Effector memory CD4-positive, alpha-beta T cell (primary cell): ENCODE measurements around the gene AKAP8L.
A peak's percentile ranks its signal among the peaks of the same experiment; 100 is the strongest.

Source experiments
- DNase-seq, 3 donors: peaks; one replicate each; pipeline ENCODE4 v3.0.0-alpha.2; 2020
- H3K27ac ChIP-seq: 2 replicates; pipeline ENCODE4 v1.7.0; 2013; ENCODE audit warnings: mild to moderate bottlenecking, low read length, moderate library complexity; ENCODE audit not compliant: insufficient read depth, poor library complexity, severe bottlenecking
- H3K27me3 ChIP-seq: replicated peaks from 2 replicates; pipeline ENCODE4 v1.7.0; 2013; ENCODE audit warnings: mild to moderate bottlenecking, low read length; ENCODE audit not compliant: insufficient read depth, control insufficient read depth, poor library complexity, severe bottlenecking
- H3K36me3 ChIP-seq: 2 replicates; pipeline ENCODE4 v1.7.0; 2013; ENCODE audit warnings: mild to moderate bottlenecking, low read length, moderate library complexity; ENCODE audit not compliant: control insufficient read depth, insufficient read depth
- H3K4me1 ChIP-seq: 2 replicates; pipeline ENCODE4 v1.7.0; 2013; ENCODE audit warnings: low read length, mild to moderate bottlenecking; ENCODE audit not compliant: control insufficient read depth, insufficient read depth, poor library complexity, severe bottlenecking
- H3K4me3 ChIP-seq: 2 replicates; pipeline ENCODE4 v1.7.0; 2013; ENCODE audit warnings: low read length, low read depth, mild to moderate bottlenecking; ENCODE audit not compliant: insufficient read depth, poor library complexity, severe bottlenecking
- H3K9me3 ChIP-seq: 2 replicates; pipeline ENCODE4 v1.7.0; 2013; ENCODE audit warnings: mild to moderate bottlenecking, low read length, moderate library complexity; ENCODE audit not compliant: control insufficient read depth

Gene AKAP8L

GRCh38 chr19:15381864-15382263 lies 36.9 kb downstream of the AKAP8L start:
- DNase-seq = no peak
- Histone ChIP-seq H3K27me3 (no peaks in the 10 kb centered on the region), H3K4me1 (peaks cover 16% of the 10 kb centered on the region), H3K9me3 (no peaks in the 10 kb centered on the region), H3K4me3 (no peak overlapping the region), H3K27ac (no peak overlapping the region), H3K36me3 (peaks cover 8% of the 10 kb centered on the region)

- H3K27ac ChIP-seq = no peak overlapping the region
- peaks cover 6% of the 10 kb centered on the region for H3K36me3 ChIP-seq
- H3K4me3 ChIP-seq = no peak overlapping the region
- peaks cover 20% of the 10 kb centered on the region for H3K4me1 ChIP-seq
- DNase-seq = no peak
- H3K27me3 ChIP-seq = no peaks in the 10 kb centered on the region
- H3K9me3 ChIP-seq = no peaks in the 10 kb centered on the region
Observed at GRCh38 chr19:15381429-15381828, 37.4 kb downstream of the AKAP8L start.

- no peaks in the 10 kb centered on the region for H3K9me3 ChIP-seq
- no peaks in the 10 kb centered on the region for H3K27me3 ChIP-seq
- H3K4me1 ChIP-seq = peaks cover 21% of the 10 kb centered on the region
- H3K4me3 ChIP-seq = peak overlapping the region; percentile 74
- DNase-seq = no peak
- peaks cover 6% of the 10 kb centered on the region for H3K36me3 ChIP-seq
- H3K27ac ChIP-seq = peak overlapping the region; percentile 66
Observed at GRCh38 chr19:15379999-15380647, 38.7 kb downstream of the AKAP8L start.

GRCh38 chr19:15379083-15379998 lies 39.4 kb downstream of the AKAP8L start, which contains the start of gene AKAP8:
AKAP8 (minus strand) TSS chr19:15379787; CDS start chr19:15379731, 56 bp downstream.
- Histone ChIP-seq H3K27ac (peak within 1 kb of the TSS; percentile 99), H3K4me3 (peak within 1 kb of the TSS; percentile 74), H3K9me3 (no peaks in the 10 kb centered on the region), H3K36me3 (peaks cover 11% of the 10 kb centered on the region), H3K27me3 (no peaks in the 10 kb centered on the region), H3K4me1 (peaks cover 21% of the 10 kb centered on the region)
- peak; percentile 97 for DNase-seq

- H3K36me3 ChIP-seq = peaks cover 16% of the 10 kb centered on the region
- H3K27me3 ChIP-seq = no peaks in the 10 kb centered on the region
- peak overlapping the region; percentile 99 for H3K27ac ChIP-seq
- H3K4me1 ChIP-seq = peaks cover 21% of the 10 kb centered on the region
- peak; percentile 12 to 18 (median 17) for DNase-seq
- H3K4me3 ChIP-seq = peak overlapping the region; percentile 74
- H3K9me3 ChIP-seq = no peaks in the 10 kb centered on the region
Observed at GRCh38 chr19:15378534-15379082, 40.2 kb downstream of the AKAP8L start.

- H3K4me3 ChIP-seq = no peak overlapping the region
- H3K36me3 ChIP-seq = peaks cover 53% of the 10 kb centered on the region
- no peak for DNase-seq
- no peak overlapping the region for H3K27ac ChIP-seq
- peaks cover 17% of the 10 kb centered on the region for H3K4me1 ChIP-seq
- no peaks in the 10 kb centered on the region for H3K9me3 ChIP-seq
- H3K27me3 ChIP-seq = no peaks in the 10 kb centered on the region
Observed at GRCh38 chr19:15374796-15375440, 43.9 kb downstream of the AKAP8L start.

GRCh38 chr19:15374105-15374651 lies 44.6 kb downstream of the AKAP8L start:
- Histone ChIP-seq H3K4me1 (peaks cover 17% of the 10 kb centered on the region), H3K9me3 (no peaks in the 10 kb centered on the region), H3K4me3 (no peak overlapping the region), H3K36me3 (peaks cover 57% of the 10 kb centered on the region), H3K27me3 (no peaks in the 10 kb centered on the region), H3K27ac (no peak overlapping the region)
- no peak for DNase-seq

GRCh38 chr19:15373644-15374043 lies 45.1 kb downstream of the AKAP8L start:
- H3K27ac ChIP-seq = no peak overlapping the region
- peaks cover 59% of the 10 kb centered on the region for H3K36me3 ChIP-seq
- H3K4me3 ChIP-seq = no peak overlapping the region
- no peaks in the 10 kb centered on the region for H3K9me3 ChIP-seq
- H3K4me1 ChIP-seq = peaks cover 17% of the 10 kb centered on the region
- DNase-seq = no peak
- no peaks in the 10 kb centered on the region for H3K27me3 ChIP-seq

GRCh38 chr19:15372891-15373301 lies 45.9 kb downstream of the AKAP8L start:
- Histone ChIP-seq H3K4me3 (no peak overlapping the region), H3K4me1 (peaks cover 13% of the 10 kb centered on the region), H3K9me3 (no peaks in the 10 kb centered on the region), H3K36me3 (peaks cover 67% of the 10 kb centered on the region), H3K27me3 (no peaks in the 10 kb centered on the region), H3K27ac (no peak overlapping the region)
- no peak for DNase-seq
